B cell (primary cell): ENCODE results near the gene PTBP3.

Experiments
- EZH2 ChIP-seq: IDR thresholded peaks from 2 replicates; pipeline ENCODE4 v1.6.1; 2012; ENCODE audit warnings: borderline replicate concordance, low read depth, mild to moderate bottlenecking, moderate library complexity, low read length; ENCODE audit not compliant: insufficient read depth, poor library complexity, severe bottlenecking
- TF ChIP-seq, protein P1 (sequence below): fragments of 200-600 bp; IDR thresholded peaks from one replicate; pipeline ENCODE4 v1.8.0; 2022; ENCODE audit warnings: antibody characterized with exemption, mild to moderate bottlenecking

GRCh38 chr9:112332214-112332613 lies 1.2 kb downstream of the PTBP3 start:
- TF ChIP-seq, protein P1, sequence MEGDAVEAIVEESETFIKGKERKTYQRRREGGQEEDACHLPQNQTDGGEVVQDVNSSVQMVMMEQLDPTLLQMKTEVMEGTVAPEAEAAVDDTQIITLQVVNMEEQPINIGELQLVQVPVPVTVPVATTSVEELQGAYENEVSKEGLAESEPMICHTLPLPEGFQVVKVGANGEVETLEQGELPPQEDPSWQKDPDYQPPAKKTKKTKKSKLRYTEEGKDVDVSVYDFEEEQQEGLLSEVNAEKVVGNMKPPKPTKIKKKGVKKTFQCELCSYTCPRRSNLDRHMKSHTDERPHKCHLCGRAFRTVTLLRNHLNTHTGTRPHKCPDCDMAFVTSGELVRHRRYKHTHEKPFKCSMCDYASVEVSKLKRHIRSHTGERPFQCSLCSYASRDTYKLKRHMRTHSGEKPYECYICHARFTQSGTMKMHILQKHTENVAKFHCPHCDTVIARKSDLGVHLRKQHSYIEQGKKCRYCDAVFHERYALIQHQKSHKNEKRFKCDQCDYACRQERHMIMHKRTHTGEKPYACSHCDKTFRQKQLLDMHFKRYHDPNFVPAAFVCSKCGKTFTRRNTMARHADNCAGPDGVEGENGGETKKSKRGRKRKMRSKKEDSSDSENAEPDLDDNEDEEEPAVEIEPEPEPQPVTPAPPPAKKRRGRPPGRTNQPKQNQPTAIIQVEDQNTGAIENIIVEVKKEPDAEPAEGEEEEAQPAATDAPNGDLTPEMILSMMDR, result no peak
- no peak for TF ChIP-seq EZH2
